SK-N-DZ (cell line): ENCODE data around the gene LMBR1.
A peak's percentile ranks its signal among the peaks of the same experiment; 100 is the strongest.

ENCODE experiments used
- DNase-seq: peaks from one replicate; pipeline ENCODE4 v3.0.0-alpha.2; 2015; ENCODE audit warnings: low spot score

The LMBR1 gene

DNA sequence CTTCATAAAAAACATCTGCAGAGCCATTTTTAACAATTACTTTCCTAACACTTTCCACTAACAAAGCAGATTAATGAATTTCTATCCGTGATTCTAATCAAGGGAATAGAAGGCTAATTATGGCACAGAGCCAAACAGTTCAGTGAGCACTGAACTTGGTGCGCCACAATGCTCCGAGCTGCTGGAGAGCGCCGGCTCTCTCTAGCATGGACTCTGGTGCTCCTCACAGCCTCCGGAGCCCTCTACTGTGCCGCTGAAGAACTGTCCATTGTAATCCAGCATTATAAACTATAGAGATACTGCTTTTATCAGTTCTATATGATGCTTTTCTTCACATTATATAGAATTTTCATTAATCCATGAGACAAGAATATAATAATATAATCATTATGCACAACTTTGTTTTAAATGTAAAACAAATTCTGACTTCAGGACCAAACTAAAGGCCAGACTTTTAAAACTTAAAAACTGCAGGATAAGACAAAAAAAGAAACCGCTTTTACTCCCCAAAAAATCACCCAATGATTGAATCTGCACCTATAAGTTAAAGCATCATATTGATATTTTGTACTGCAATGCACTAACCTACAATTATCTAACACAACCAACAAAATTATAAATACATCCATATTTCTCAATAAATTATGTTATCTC is 128.8 kb downstream of the LMBR1 start:
- DNase-seq, result peak; percentile 48

DNA sequence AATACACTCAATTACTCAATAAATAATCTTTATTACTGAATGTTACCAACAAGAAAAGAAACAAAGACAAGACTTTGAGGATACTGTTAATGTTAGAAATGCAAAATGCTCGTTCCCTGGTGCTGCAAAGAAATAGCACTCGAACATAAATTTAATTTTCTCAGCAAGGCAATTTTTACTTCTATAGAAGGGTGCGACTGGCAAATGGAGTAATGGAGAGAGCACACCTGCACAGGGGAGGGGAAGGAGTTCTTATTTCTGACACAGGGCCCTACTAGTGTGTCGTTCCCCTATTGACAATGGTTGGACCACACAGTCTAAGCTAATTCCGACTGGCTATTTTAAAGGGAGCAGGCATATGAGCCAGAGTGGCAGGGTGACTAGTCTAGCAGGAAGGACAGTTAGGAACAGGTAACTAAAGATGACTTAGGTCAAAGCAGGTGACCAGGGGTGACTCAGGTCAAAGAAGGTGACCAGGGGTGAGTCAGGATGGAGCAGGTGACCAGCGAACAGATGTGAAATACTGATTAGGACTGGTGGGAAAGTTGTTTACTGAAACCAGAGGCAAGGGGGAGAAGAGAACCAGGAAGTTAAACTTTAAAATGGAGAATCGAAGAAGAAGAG is 133.3 kb downstream of the LMBR1 start:
- DNase-seq, result no peak

DNA sequence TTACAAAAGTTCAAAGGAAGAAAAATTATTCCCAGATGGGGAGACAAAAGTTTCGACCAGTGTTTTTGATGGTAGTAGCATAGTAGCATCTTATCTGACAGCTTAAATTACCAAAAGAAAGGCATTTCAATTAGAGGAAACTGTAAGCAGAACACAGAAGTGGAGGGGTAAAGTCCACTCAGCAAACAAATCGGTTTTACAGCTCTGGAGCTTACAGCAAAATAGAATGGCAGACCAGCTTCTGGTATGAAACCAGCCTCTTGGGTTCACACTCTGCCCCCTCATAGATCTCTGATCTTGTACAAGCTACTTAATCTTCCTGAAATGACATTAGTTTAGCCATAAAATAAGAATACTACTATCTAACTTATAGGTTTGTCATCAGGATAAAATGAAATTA is 133.8 kb downstream of the LMBR1 start:
- no peak for DNase-seq

DNA sequence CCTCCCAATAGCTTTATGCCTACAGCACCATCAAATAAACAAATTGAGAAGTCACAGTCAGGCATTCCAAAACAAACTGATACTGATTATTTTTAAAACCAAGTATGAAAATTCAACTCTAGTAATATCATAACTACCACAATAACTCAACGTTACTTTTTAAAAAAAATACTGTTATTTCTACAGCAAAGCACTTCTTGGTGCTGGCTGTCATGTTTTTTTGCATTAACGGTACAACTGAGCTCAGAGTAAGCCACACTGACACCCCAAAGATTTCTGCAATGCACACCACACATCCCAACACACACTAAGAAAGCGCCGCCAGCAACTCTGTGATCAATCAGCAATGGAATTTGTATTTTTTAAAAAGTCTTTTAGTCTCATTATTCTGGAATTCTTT is 138.8 kb downstream of the LMBR1 start:
- no peak for DNase-seq

DNA sequence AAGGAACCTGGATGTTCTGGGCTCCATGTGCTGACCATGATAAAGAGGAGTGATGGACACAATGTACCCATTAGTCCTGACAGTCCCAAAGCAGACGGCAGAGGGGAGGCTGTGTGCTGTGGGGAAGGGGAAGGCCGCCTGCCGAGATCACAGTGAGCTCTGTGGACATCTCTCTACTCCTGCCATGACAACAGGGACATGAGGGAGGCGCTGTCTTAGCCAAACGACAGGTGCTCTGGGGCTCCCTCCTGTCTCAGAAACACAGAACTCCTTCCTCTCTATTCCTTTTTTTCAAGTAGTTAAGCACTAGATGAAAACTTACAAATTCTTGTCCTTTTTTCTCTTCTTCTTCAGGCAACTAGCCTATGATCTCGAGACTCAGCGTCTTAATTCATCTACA is 139.4 kb downstream of the LMBR1 start:
- DNase-seq, result no peak

DNA sequence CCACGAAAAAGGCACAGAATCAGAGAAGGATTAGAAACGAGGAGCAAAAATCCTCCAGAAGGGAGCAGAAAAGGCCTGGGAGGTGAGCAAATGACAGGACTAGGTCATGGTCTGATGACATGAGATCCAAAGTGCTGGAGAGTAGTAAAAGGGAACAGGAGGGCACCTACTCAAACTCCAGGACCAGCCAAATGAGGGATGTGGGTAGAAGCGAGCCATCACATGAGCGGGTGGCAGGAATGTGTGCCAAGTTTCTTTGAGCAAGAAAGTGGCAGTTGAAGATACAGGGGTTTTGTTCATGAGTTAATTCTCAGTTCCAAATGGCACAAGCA is 139.8 kb downstream of the LMBR1 start:
- DNase-seq, result no peak

DNA sequence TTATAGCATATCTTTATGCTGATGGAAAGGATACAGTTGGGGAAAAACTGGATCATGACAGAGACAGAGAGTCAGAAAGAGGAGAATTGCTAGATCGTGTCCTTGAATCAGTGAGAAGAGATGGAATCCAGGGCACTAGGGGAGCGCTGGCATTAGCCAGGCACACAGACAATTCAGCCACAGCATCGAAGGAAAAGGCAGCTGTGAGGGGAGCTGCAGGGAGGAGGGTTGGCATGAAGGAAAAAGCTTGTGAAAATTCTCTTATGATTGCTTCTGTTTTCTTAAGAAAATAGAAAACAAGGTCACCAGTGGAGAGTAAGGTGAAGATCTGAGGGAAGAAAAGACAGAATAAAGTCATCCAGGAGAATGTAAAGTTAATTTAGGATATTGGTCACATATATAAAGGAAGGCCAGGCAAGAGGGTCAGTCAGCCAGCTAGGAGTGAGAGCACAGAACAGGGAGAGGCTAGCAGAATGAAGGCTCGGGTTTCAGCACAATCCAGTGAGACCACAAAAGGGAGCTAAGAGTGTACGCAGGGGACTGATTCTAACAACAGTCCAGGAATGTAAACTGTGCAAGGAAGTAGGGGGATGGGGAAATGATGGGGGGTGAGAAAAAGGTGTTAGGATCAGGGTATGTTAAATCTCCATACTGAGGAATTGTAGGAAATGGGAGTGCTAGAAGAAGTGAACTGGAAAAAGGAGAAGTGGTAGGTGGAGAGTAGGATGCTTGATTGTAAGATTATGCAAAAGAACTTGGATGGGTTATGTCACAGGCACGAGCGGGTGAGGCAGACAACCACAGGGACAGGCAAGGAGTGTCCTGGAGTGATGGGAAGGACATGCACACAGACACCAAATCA is 140.4 kb downstream of the LMBR1 start:
- no peak for DNase-seq

DNA sequence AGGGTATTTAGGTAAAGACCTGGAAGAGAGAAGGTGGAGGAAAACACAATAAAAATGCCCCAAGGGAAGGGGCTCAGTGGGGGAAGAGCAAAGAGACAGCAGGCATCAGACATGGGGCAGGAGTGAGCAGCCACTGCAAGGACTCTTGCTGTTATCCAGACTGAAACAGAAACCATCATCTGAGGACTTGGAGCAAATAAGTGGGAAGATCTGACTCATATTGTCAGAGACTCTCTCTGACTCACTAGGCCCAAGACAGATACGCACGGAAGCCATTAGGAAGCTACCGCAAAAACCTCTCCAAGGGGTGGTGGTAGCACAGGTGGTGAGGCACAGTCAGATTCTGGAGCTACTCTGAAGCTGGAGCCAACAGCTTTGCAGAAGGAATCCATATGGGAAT is 141.7 kb downstream of the LMBR1 start:
- no peak for DNase-seq

DNA sequence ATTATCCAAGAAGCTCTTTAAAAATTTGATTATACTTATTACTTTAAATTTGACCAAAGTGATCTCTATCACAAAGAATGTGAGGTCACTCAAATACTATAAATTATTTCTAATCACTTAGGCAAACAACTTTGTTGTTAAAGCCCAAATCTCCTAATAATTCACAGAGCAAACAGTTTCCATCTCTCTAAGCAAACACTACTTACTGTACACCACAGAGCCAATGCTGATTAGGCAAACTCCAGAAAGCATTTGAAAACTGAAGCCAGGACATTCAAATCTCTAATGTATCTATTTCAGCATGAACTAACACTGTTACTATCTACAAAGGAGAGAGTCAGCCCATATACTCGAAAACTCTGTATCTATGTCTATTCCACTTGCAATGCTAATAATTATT is 145.3 kb downstream of the LMBR1 start:
- DNase-seq, result no peak

DNA sequence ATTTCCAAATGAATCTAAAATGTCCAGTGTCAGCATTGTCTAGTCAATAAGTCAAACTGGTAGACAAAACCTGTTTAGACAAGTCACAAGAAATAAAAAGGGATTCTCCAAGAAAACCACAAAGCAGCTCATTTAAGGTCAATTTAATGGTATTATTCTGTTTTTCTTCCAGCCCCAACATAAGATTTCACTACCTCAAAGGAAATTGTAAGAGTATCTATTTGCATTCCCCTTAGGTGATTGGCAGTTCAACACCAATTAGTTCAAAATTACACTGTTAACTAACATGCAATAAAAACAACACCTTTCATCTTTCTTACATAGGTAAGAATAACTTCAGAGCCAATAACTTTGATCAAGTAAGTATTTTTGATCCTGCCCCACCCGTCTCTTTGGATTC is 146.1 kb downstream of the LMBR1 start:
- no peak for DNase-seq

DNA sequence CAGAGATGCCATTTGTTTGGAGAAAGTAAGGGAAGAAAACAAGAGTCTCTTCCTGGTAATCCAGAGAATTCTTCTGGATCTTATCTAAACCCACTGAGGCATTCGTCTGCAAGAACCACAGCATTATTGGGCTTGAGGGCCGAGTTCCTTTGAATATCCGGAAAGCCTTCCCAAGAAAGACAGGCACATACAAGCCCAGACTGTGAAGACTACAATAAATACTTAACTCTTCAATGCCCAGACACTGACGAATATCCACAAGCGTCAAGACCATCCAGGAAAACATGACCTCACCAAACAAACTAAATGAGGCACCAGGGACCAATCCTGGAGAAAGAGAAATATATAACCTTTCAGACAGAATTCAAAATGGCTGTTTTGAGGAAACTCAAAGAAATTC is 153.4 kb downstream of the LMBR1 start:
- DNase-seq, result no peak

DNA sequence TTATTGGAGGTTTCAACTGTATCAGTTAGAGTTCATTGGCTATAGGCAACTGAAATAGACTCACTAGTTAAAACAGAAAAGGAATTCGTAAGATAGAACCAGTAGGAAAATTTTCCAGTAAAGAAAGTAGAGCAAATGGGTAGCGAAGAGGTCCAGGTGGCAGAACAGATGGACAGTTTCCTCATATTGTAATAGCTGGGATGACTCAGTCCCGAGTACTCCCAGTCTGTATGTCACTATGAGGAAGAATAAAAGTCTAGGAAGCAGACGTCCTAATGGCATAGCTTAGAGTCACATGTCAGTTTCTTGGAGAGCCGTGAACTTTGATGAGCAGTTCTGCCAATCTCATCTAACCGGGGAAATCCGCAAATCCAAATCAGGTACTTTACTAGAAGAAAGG is 157.1 kb downstream of the LMBR1 start:
- no peak for DNase-seq

DNA sequence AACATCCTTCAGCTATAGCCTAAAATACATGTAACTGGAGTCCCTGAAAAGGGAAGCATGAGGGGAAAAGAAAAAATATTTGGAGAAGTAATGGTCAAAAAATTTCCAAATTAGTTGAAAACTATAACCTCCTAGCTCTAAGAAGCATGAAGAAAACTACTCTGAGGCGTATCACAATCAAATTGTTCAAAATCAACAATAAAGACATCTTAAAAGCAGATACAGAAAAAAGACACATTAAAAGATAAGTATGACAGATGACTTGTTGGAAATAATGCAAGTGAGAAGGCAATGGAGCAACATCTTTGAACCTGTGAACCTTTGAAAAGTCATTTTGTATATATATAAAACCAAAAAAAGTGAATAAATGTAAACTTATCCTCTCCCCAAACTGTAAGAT is 159.3 kb downstream of the LMBR1 start:
- no peak for DNase-seq

DNA sequence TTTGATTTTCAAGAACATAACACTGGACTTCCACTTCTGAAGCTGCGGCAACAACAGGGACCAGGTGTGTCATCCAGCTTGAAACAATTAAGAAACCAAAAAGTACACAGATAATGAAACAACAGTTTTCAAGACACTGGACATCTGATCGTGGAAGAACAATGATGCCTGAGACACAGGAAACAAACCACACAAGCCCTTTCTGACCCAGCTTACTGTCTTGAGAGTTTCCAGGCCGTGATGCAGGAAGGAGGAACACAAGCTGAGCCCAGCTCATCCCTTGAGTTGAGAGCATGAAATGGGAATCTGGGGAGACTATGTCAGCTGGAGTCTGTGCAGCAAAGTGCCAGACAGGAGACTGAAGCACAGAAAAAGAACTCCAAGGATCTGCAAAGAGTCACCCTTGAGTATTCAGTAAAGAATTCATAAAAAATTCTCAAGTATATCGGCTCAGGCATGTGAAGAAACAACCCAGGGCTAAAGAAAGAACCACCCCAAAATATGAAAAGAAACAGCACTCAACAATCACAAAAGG is 160.8 kb downstream of the LMBR1 start:
- no peak for DNase-seq

DNA sequence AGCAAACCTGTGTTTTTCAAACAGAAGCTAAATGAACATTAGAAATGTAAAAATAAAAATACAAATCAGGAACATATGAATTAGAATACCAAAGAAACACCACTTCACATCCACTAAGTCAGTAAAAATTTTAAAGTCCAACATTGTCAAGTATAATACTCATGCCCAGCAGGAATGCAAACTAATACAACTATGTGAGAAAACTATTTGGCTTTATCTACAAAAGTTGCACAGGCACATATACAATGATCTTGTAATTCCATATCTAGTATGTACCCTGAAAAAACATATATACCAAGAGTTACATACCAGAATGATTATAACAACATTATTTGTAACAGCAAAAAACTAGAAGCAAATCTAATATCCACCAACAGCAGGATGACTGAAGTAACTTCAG is 161.3 kb downstream of the LMBR1 start:
- DNase-seq, result no peak

DNA sequence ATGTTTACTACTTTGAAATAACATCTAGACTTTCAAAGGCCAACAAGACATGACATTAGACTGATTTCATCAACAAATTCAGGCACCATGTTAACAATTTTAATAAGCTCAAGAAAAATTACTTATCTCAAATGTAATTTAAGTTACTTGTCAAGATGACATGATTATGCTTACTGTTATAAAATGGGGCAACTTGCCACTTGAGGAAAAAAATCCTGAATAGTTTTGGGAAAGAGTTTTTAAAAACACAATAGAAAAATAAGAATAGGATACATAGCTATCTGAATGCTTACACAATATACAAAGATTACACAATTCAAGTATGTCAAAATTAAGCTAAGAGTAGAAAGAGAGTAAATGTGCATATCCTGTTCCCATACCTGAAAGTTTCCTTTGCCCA is 167.0 kb downstream of the LMBR1 start:
- DNase-seq, result no peak

DNA sequence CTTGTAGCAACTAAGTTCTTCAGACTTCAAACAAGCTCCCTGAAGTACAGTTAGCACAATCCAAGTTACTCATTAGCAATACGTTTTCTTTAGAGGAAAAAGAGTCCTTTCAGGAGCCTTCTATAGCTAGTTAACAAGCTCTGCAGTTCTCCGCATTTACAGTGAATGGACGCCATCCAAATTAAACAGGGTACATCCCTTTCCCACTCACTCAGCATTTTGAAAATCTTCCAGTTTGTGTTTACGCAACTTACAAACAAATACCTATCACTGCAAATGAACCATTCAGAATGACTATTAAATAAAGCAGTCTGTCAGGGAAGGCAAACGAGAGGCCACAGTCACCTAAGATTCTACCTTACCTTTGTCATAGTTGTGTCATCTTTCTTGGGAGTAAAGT is 167.9 kb downstream of the LMBR1 start:
- no peak for DNase-seq

DNA sequence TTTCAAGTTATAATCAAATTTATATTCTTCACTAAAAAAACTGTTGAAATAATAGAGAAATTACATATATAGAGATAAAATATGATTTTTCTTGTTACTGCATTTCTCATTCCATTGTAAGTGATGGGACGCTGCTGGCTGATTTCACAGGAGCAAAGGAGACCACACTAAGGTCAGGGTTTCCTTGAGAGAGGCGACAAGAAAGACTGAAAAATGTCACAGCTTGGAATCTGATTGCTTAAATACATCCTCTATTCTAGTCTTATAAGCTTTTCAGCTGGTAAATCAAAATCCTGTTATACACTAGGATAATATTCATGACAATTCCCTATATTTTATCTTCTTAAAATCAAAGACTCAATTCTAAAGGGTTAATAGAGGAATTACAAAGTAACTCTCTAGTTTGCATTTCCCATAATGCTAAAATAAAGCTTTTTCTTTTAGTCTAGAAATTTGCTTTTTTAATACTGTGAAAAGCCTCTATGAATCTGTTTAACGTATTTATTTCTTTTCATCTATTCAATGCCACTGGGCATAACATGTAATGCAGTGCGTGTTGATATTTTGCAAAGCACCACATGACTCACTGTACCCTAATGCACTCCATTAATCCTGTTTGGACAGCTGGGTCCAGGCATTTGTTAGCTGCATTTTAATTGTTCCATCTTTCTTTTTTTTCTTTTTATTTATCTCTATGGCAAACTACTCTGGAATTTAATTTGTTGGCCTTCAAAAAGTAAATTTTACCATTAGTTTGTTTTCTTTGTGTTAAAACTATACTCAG is 170.7 kb downstream of the LMBR1 start:
- no peak for DNase-seq

DNA sequence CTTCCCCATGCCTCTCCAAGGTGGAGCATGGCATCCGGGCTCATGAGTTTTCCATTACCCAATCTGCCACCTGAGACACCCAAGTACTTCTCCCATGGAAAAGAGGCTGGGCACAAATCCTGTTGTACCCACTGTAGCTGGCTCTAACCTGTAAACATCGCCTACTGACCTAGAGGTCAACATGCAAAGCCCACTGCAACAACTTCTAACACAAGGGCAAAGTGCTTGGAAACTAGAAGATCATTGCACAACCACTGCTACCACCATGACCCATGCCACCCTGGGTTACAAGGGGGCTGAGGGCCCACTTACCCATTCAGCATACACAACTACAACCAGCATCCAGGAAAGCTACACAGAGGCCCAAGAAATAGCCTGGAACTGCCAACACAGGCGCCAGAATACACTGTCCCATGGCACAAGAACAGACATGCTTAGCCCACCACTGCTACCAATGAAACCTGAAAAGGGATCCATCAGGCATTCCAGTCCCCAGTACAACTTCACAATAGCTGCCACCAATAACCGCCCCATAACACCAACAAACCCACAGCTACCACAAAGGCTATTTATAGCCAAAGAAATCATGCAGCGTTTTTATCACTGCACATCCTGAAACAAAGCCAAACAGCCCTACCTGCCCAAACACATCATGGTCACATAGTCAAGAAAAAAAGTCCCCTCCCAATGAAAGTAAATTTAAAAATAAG is 189.1 kb downstream of the LMBR1 start:
- DNase-seq, result no peak

DNA sequence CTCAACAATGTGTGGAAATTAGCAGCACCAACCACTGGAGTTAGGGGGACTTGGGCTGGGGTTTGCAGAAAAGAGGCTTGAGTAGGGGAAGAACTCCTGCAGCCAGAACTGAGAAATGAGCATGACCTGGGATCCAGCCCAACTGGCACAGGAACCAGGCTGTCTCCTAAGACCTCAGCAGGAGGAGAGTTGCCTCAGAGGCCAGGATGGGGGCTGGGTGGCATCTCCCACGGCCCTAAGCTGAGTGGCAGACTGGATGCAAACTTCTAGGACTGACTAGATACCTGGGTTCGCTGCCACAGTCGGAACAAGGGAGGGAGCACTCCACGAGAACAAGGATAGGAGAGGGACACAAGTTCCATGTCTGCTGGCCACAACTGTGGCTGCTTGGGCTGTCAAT is 189.8 kb downstream of the LMBR1 start:
- no peak for DNase-seq

DNA sequence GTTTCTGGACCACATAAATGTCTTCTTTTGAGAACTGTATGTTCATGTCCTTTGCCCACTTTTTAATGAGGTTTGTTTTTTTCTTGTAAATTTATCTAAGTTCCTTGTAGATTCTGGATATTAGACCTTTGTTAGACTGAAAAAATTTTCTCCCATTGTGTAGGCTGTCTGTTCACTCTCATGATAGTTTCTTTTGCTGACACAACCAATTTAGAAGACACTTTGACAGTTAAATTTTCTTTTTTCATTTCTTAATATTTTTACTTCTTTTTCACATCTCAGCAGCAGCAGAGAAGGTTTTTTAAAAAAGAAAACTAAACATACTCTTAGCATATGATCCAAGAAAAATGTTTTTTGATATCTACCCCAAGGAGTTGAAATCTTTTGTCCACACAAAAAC is 190.6 kb downstream of the LMBR1 start:
- DNase-seq, result no peak
